ENCODE results near the gene CEP170B. TPM values are rescaled to one million over a fixed set of nuclear protein-coding genes. Genes with fewer than 3 reads are reported as not detected.

CEP170B gene
- total and polyA plus RNA-seq, 3 donors from 2014 or later = 33.9 to 79.7 (median 73.9) TPM

- no peak for DNase-seq
- Histone ChIP-seq H3K4me1 (no peaks in the 10 kb centered on the region), H3K27me3 (no peaks in the 10 kb centered on the region), H3K4me3 (no peak overlapping the region), H3K9me3 (no peaks in the 10 kb centered on the region), H3K36me3 (ENCODE audit: low read depth, missing control alignments) (no peaks in the 10 kb centered on the region), H3K27ac (no peak overlapping the region)
- intact Hi-C loops (cut with DNase I; ENCODE audit: low total_unique reads) = no loop called here
- WGBS, 2 donors = 83 to 94% methylated on average over 6 to 38 of the region's 38 CpGs
- no peak for TF ChIP-seq CTCF (IDR thresholded peaks at IDR 0.05)
- TF ChIP-seq POLR2A (IDR thresholded peaks at IDR 0.05) = no peak
These were observed 20.2 kb downstream of the CEP170B start for GRCh38 chr14:104885031-104885972.

GRCh38 chr14:104885973-104886689, 21.1 kb downstream of the CEP170B start:
- Histone ChIP-seq H3K27me3 (no peaks in the 10 kb centered on the region), H3K4me1 (no peaks in the 10 kb centered on the region), H3K4me3 (no peak overlapping the region), H3K9me3 (no peaks in the 10 kb centered on the region), H3K27ac (no peak overlapping the region), H3K36me3 (ENCODE audit: low read depth, missing control alignments) (no peaks in the 10 kb centered on the region)
- 87 to 88% methylated on average over 18 to 40 of the region's 40 CpGs for WGBS, 2 donors
- intact Hi-C loops (cut with DNase I; ENCODE audit: low total_unique reads) = no loop called here
- DNase-seq = no peak
- TF ChIP-seq POLR2A (IDR thresholded peaks at IDR 0.05) (no peak), CTCF (IDR thresholded peaks at IDR 0.05) (no peak)

- intact Hi-C loops (cut with DNase I; ENCODE audit: low total_unique reads) = no loop called here
- Histone ChIP-seq H3K27me3 (no peaks in the 10 kb centered on the region), H3K4me3 (no peak overlapping the region), H3K4me1 (no peaks in the 10 kb centered on the region), H3K9me3 (no peaks in the 10 kb centered on the region), H3K36me3 (ENCODE audit: low read depth, missing control alignments) (no peaks in the 10 kb centered on the region), H3K27ac (no peak overlapping the region)
- WGBS, 2 donors = 92 to 95% methylated on average over 14 to 52 of the region's 59 CpGs
- DNase-seq = no peak
- no peak for TF ChIP-seq POLR2A (IDR thresholded peaks at IDR 0.05)
- no peak for TF ChIP-seq CTCF (IDR thresholded peaks at IDR 0.05)
These were observed 21.9 kb downstream of the CEP170B start for GRCh38 chr14:104886690-104887622.

- Histone ChIP-seq H3K27ac (no peak overlapping the region), H3K36me3 (ENCODE audit: low read depth, missing control alignments) (no peaks in the 10 kb centered on the region), H3K27me3 (no peaks in the 10 kb centered on the region), H3K4me3 (no peak overlapping the region), H3K9me3 (no peaks in the 10 kb centered on the region), H3K4me1 (no peaks in the 10 kb centered on the region)
- TF ChIP-seq CTCF (IDR thresholded peaks at IDR 0.05) (no peak), POLR2A (IDR thresholded peaks at IDR 0.05) (no peak)
- WGBS, 2 donors = 90 to 94% methylated on average over 3 to 30 of the region's 33 CpGs
- DNase-seq = no peak
- intact Hi-C loops (cut with DNase I; ENCODE audit: low total_unique reads) = no loop called here
These were observed 22.8 kb downstream of the CEP170B start for GRCh38 chr14:104887623-104888488.

Data from testis (tissue), 3 donors.